ENCODE data around the gene SPATS2L.

SPATS2L gene

DNA sequence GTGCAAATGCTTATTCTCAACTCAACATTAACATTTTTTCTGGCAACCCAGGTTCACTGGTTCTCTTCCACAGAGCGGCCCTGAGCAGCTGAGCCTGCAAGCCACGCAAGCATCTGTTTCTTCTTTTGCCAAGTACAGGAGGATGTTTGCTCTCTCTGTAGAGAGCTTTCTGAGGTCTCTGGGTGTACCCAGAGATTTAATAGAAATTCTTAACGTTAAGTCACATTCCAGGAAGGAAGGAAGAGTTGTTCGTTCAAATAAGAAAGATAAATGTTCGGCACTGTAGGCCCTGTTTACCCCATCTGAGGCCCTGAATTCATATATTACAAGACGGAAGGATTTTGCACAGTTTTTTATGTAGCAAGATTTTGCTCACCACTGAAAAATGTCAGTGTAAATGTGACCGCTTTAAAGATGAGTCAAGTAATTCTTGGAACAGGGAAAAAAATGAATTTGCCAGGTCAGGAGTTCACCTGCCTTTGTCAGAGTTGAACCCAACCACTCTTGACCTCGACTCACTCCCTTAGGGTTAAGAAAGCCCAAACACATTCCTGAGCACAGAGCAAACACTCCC is 173.3 kb downstream of the SPATS2L start:
- TF ChIP-seq, protein P1, sequence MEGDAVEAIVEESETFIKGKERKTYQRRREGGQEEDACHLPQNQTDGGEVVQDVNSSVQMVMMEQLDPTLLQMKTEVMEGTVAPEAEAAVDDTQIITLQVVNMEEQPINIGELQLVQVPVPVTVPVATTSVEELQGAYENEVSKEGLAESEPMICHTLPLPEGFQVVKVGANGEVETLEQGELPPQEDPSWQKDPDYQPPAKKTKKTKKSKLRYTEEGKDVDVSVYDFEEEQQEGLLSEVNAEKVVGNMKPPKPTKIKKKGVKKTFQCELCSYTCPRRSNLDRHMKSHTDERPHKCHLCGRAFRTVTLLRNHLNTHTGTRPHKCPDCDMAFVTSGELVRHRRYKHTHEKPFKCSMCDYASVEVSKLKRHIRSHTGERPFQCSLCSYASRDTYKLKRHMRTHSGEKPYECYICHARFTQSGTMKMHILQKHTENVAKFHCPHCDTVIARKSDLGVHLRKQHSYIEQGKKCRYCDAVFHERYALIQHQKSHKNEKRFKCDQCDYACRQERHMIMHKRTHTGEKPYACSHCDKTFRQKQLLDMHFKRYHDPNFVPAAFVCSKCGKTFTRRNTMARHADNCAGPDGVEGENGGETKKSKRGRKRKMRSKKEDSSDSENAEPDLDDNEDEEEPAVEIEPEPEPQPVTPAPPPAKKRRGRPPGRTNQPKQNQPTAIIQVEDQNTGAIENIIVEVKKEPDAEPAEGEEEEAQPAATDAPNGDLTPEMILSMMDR (IDR thresholded peaks at IDR 0.05; ENCODE audit: control insufficient read depth, extremely low read depth, insufficient read depth) = no peak
- DNase-seq (ENCODE audit: low read depth) = no peak
- H3K4me3 ChIP-seq (ENCODE audit: low read depth, low read length) = no peak overlapping the region

DNA sequence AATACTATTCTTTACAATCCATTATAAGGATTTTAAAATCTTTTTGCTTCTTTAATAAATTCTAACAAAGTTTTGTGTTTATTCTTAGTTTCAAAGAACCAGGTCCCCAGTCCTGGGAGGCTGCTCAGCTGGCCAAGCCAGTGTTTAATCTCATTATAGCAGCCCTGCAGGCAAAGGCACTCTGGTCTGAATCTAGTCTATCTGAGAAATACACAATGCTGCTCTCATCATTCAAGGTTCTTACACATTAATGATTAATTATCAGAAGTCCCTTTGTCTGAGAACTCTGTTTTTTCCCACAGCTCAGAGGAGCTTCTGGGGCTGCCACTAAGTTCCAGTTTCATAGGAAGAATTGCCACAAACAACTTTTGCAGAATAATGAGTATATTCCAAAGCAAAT is 175.7 kb downstream of the SPATS2L start:
- TF ChIP-seq, protein P1 (IDR thresholded peaks at IDR 0.05; ENCODE audit: control insufficient read depth, extremely low read depth, insufficient read depth) = no peak
- H3K4me3 ChIP-seq (ENCODE audit: low read depth, low read length) = no peak overlapping the region
- no peak for DNase-seq (ENCODE audit: low read depth)

DNA sequence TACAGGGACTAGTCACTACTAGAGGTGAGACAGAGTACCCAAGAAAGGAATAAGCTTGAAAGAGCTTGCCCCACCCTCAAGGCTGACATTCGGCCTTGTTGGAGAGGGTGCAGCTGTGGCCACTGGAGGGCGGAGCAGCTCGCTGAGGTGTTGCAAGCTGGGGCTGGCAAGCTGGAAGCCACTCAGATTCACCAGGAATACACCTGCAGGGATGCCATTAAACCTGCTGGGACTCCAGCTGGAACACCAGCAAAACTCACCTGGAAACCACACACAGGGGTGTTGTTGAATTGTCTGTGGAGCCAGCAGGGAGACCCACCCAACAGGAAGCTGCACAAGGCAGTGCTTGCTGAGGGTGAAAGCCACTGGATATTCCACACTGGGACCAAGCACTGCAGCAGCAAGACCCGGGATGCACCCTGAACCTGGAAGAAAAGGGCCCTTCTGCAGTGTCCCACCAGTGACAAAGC is 177.3 kb downstream of the SPATS2L start:
- no peak overlapping the region for H3K4me3 ChIP-seq (ENCODE audit: low read depth, low read length)
- TF ChIP-seq, protein P1 (IDR thresholded peaks at IDR 0.05; ENCODE audit: control insufficient read depth, extremely low read depth, insufficient read depth) = peak; percentile 85
- peak; percentile 32 for DNase-seq (ENCODE audit: low read depth)

DNA sequence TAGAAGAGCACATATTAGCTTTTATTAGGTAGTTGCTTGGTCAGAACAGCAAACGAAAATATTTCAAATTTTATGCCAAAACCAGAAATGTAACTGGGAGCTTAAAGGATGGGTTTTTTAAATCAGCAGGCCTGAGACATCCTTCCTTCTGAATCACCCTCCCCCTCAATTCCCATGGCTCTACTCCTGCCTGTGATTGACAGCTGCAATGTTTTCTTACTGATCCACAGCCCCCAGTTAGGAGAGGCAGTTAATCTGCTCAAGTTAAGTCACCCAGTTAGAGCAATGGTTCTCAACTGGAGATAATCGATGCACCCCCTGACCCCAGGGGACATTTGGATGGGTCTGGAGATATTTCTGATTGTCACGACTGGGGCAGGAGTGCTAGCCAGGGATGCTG is 178.4 kb downstream of the SPATS2L start:
- TF ChIP-seq, protein P1 (IDR thresholded peaks at IDR 0.05; ENCODE audit: control insufficient read depth, extremely low read depth, insufficient read depth) = no peak
- no peak overlapping the region for H3K4me3 ChIP-seq (ENCODE audit: low read depth, low read length)
- DNase-seq (ENCODE audit: low read depth) = no peak

DNA sequence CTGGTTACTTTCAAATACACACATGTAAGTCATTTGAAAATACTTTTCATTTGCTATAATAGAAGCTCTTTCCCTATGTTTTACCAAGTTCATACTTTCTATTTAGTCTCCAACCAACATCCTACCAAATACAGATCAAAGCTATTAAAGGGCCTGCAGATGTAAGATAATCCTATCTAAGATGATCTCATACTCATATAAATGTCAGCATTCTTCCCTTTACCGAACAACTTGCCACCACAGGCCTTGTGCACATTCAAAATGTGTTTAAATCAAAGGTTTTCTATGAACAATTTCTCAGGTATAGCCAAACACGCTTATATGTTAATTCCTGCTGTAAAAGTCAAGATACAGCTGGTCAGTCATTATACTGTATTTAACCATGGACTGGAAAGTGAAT is 180.0 kb downstream of the SPATS2L start:
- TF ChIP-seq, protein P1 (IDR thresholded peaks at IDR 0.05; ENCODE audit: control insufficient read depth, extremely low read depth, insufficient read depth) = no peak
- no peak overlapping the region for H3K4me3 ChIP-seq (ENCODE audit: low read depth, low read length)

DNA sequence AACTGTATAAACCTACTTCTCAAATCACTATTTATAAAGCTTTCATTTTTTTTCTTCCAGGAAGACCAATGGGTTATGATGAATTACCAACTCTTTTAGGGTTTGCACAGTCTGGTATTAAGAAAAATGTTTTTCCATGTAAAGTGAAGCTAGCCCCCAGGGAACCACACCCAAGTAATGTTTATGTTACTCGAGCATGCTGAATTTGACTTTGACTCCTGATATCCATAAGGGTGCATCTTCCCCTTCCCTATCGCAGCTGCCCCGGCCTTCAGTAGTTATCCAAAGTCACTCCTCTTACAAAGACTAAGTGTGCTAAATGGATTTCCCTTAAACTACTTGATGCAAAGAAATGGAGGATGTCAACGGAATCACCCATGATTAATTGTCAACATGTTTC is 181.7 kb downstream of the SPATS2L start:
- no peak for DNase-seq (ENCODE audit: low read depth)
- TF ChIP-seq, protein P1 (IDR thresholded peaks at IDR 0.05; ENCODE audit: control insufficient read depth, extremely low read depth, insufficient read depth) = no peak

More for the DNA sequence above, 180.0 kb downstream of the SPATS2L start:
- DNase-seq (ENCODE audit: low read depth) = no peak

DNA sequence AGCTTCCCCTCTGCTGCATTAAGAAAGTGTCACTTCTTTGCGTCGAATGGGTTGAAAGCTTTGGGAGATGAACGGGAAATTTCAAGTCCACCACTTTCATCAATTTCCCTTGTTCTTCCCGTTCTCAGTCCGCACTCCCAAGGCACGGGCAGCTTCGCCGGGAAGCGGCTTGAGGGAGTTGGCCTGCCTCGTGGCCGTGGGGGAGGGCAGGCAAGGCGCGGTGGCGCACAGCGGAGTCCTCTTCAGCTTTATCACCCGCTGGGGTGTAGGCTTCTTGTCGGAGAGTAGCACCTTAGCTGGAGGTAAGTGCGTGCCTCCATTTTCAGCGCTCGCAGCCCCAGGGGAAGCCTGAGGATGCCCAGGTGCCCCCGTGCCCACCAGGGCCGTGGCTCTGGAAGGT is 183.5 kb downstream of the SPATS2L start:
- no peak overlapping the region for H3K4me3 ChIP-seq (ENCODE audit: low read depth, low read length)
- TF ChIP-seq, protein P1 (IDR thresholded peaks at IDR 0.05; ENCODE audit: control insufficient read depth, extremely low read depth, insufficient read depth) = no peak
- no peak for DNase-seq (ENCODE audit: low read depth)

More for the DNA sequence above, 181.7 kb downstream of the SPATS2L start:
- H3K4me3 ChIP-seq (ENCODE audit: low read depth, low read length) = no peak overlapping the region

All from LNCaP clone FGC (cell line).